GM12872 (cell line): Measurements from ENCODE around the gene DDN.

Experiments used
- CTCF ChIP-seq: IDR thresholded peaks from 3 replicates; pipeline ENCODE4 v1.5.1; 2011; ENCODE audit warnings: low read depth, mild to moderate bottlenecking, low read length, moderate library complexity; ENCODE audit not compliant: insufficient read depth

DDN gene

GRCh38 chr12:48978741-48979601 is 20.2 kb downstream of the DDN start:
- no peak for TF ChIP-seq CTCF

GRCh38 chr12:48978291-48978740 is 20.9 kb downstream of the DDN start, which contains the start of gene WNT1:
Gene WNT1 (plus strand): TSS chr12:48978322. CDS start chr12:48978651, 329 bp downstream.
- TF ChIP-seq CTCF, result no peak

GRCh38 chr12:48977290-48978281 is 21.6 kb downstream of the DDN start:
- TF ChIP-seq CTCF, result peak; percentile 79

- TF ChIP-seq CTCF, result peak; percentile 81
These were observed 25.1 kb downstream of the DDN start for GRCh38 chr12:48973941-48974673.

- no peak for TF ChIP-seq CTCF
These were observed 25.6 kb downstream of the DDN start for GRCh38 chr12:48973531-48973930.

- TF ChIP-seq CTCF, result no peak; the same call in 2 of the 3 replicates
These were observed 26.2 kb downstream of the DDN start for GRCh38 chr12:48972952-48973483.
